ENCODE data around the gene SLC25A21.

SLC25A21 gene

DNA sequence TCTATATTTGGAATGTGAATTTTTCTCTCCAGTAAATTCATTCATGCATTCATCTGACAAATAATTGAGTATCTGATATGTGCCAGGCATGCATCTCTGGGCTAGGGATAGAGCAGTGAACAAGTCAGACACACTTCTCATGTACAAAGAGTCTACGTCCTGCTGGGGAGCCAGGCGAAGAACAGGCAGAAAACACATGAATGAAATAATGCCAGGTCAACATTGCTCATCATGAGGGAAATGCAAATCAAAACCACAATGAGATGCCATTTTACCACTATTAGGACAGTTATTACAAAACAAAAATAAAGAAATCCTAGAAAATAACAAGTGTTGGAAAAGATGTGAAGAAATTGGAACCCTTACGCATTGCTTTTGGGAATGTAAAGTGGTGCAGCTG is 420.5 kb downstream of the SLC25A21 start:
- TF ChIP-seq, protein P1, sequence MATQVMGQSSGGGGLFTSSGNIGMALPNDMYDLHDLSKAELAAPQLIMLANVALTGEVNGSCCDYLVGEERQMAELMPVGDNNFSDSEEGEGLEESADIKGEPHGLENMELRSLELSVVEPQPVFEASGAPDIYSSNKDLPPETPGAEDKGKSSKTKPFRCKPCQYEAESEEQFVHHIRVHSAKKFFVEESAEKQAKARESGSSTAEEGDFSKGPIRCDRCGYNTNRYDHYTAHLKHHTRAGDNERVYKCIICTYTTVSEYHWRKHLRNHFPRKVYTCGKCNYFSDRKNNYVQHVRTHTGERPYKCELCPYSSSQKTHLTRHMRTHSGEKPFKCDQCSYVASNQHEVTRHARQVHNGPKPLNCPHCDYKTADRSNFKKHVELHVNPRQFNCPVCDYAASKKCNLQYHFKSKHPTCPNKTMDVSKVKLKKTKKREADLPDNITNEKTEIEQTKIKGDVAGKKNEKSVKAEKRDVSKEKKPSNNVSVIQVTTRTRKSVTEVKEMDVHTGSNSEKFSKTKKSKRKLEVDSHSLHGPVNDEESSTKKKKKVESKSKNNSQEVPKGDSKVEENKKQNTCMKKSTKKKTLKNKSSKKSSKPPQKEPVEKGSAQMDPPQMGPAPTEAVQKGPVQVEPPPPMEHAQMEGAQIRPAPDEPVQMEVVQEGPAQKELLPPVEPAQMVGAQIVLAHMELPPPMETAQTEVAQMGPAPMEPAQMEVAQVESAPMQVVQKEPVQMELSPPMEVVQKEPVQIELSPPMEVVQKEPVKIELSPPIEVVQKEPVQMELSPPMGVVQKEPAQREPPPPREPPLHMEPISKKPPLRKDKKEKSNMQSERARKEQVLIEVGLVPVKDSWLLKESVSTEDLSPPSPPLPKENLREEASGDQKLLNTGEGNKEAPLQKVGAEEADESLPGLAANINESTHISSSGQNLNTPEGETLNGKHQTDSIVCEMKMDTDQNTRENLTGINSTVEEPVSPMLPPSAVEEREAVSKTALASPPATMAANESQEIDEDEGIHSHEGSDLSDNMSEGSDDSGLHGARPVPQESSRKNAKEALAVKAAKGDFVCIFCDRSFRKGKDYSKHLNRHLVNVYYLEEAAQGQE (IDR thresholded peaks at IDR 0.05; ENCODE audit: insufficient read depth in 1 of 2, low read depth in 2 of 2, low read length in 2 of 2): no peak
- no peak for TF ChIP-seq TAF1 (IDR thresholded peaks at IDR 0.05; ENCODE audit: borderline replicate concordance, insufficient read depth, low read length)
- TF ChIP-seq POLR2AphosphoS5 (IDR thresholded peaks at IDR 0.05; ENCODE audit: low read depth, low read length): no peak
- TF ChIP-seq SIN3A (IDR thresholded peaks at IDR 0.05; ENCODE audit: borderline replicate concordance, insufficient read depth, low read length): no peak
- TF ChIP-seq FOXP2 (optimal IDR thresholded peaks at IDR 0.05; ENCODE audit: borderline replicate concordance, extremely low read depth, extremely low read length, insufficient read depth): no peak

DNA sequence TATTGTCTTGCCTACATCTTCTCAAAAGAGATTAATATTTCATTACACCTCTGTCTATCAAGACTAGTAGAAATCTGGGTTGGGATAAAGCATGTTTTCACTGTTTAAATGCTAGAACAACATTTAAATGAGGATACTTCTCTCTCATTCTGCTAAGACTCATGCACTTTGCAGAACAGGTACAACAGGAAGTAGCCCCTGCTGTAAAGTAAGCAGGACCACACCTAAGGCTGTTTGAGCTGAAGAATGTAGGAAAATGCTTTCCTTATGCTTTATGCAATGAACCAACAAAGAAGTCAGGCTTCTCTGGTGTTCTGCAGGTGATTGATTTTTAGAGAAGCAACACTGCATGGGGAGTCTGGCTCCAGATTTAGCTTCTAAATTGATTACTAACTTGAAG is 421.3 kb downstream of the SLC25A21 start:
- TF ChIP-seq SIN3A (IDR thresholded peaks at IDR 0.05; ENCODE audit: borderline replicate concordance, insufficient read depth, low read length): no peak
- TF ChIP-seq TAF1 (IDR thresholded peaks at IDR 0.05; ENCODE audit: borderline replicate concordance, insufficient read depth, low read length): no peak
- TF ChIP-seq, protein P1 (IDR thresholded peaks at IDR 0.05; ENCODE audit: insufficient read depth in 1 of 2, low read depth in 2 of 2, low read length in 2 of 2): no peak
- no peak for TF ChIP-seq FOXP2 (optimal IDR thresholded peaks at IDR 0.05; ENCODE audit: borderline replicate concordance, extremely low read depth, extremely low read length, insufficient read depth)
- no peak for TF ChIP-seq POLR2AphosphoS5 (IDR thresholded peaks at IDR 0.05; ENCODE audit: low read depth, low read length)

DNA sequence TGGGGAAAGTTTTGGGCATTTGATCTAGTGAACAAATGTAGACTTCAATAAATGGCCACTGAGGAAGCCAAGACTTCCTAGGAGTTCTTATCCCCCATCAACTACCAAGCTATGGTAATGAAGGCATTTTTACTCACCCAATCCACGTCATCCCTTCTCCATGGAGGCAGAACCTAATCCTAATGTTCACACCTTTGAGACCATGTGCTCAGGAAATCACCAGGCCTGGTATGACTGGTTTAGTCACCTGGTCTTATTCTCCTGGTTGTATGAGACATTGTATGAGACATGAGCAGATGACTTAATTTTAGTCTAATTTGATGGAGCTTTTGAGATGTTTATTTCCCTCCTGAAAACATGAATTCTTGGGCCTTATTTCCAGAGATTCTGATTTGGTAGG is 422.2 kb downstream of the SLC25A21 start:
- TF ChIP-seq, protein P1 (IDR thresholded peaks at IDR 0.05; ENCODE audit: insufficient read depth in 1 of 2, low read depth in 2 of 2, low read length in 2 of 2): no peak
- TF ChIP-seq POLR2AphosphoS5 (IDR thresholded peaks at IDR 0.05; ENCODE audit: low read depth, low read length) (no peak), SIN3A (IDR thresholded peaks at IDR 0.05; ENCODE audit: borderline replicate concordance, insufficient read depth, low read length) (no peak), FOXP2 (optimal IDR thresholded peaks at IDR 0.05; ENCODE audit: borderline replicate concordance, extremely low read depth, extremely low read length, insufficient read depth) (no peak), TAF1 (IDR thresholded peaks at IDR 0.05; ENCODE audit: borderline replicate concordance, insufficient read depth, low read length) (no peak)

DNA sequence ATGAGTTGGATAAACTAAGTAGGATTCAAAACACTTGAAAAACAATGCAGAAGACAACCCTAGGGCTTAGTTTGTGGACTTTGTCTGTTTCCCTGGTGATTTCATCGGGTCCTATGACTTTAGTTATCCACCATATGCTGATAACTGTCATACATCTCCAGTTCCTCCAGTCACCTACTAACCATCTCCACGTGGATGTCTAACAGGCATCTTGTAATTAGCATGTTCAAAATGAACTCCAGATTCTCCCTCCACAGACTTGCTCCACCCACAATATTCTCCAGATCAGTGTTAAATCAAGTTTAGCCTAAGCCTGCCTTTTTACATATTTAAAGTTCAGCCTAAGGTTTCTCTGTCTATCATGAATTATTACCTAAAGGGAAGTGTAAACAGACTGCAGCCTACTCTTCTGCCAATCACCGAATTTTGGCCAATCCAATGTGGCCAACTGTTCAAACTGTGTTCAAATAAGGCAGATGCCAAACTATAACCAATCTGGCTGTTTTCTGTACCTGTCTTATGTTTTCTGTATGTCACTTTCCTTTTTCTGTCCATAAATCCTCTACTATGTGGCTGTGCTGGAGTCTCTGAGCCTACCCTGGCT is 423.7 kb downstream of the SLC25A21 start:
- no peak for TF ChIP-seq SIN3A (IDR thresholded peaks at IDR 0.05; ENCODE audit: borderline replicate concordance, insufficient read depth, low read length)
- TF ChIP-seq FOXP2 (optimal IDR thresholded peaks at IDR 0.05; ENCODE audit: borderline replicate concordance, extremely low read depth, extremely low read length, insufficient read depth): no peak
- TF ChIP-seq TAF1 (IDR thresholded peaks at IDR 0.05; ENCODE audit: borderline replicate concordance, insufficient read depth, low read length): no peak
- TF ChIP-seq, protein P1 (IDR thresholded peaks at IDR 0.05; ENCODE audit: insufficient read depth in 1 of 2, low read depth in 2 of 2, low read length in 2 of 2): no peak
- TF ChIP-seq POLR2AphosphoS5 (IDR thresholded peaks at IDR 0.05; ENCODE audit: low read depth, low read length): no peak
